ENCODE results near the gene ANKS1B.

ANKS1B gene

GRCh38 chr12:98830657-98831056, 1154.1 kb downstream of the ANKS1B start:
- Histone ChIP-seq H3K9ac (ENCODE audit: low read depth, low read length, poor library complexity, severe bottlenecking) (no peak overlapping the region), H3K4me1 (ENCODE audit: insufficient read depth, low read length, poor library complexity, severe bottlenecking) (no peaks in the 10 kb centered on the region), H3K4me3 (ENCODE audit: low read length, poor library complexity, severe bottlenecking) (no peak overlapping the region), H3K9me3 (ENCODE audit: insufficient read depth, low read depth, low read length) (no peaks in the 10 kb centered on the region), H3K27me3 (ENCODE audit: insufficient read depth, low read length, poor library complexity, severe bottlenecking) (no peaks in the 10 kb centered on the region), H3F3A (ENCODE audit: low read depth) (no peaks in the 10 kb centered on the region), H3K9me2 (replicated peaks; ENCODE audit: low read depth, low read length) (no peaks in the 10 kb centered on the region), H3K36me3 (ENCODE audit: insufficient read depth, low read length) (no peaks in the 10 kb centered on the region), H3K4me2 (ENCODE audit: low read depth, low read length, poor library complexity, severe bottlenecking) (no peak overlapping the region), H2AFZ (ENCODE audit: low read length) (no peak overlapping the region), H3K79me2 (ENCODE audit: insufficient read depth, low read length) (no peaks in the 10 kb centered on the region), H4K20me1 (ENCODE audit: insufficient read depth, low read length, poor library complexity, severe bottlenecking) (no peaks in the 10 kb centered on the region)
- TF ChIP-seq CTCF (conservative IDR thresholded peaks at IDR 0.05; ENCODE audit: low read length) (no peak), EZH2phosphoT487 (IDR thresholded peaks at IDR 0.05; ENCODE audit: borderline replicate concordance) (no peak)

GRCh38 chr12:98828802-98829600, 1155.7 kb downstream of the ANKS1B start:
- no peak overlapping the region for H3K4me2 ChIP-seq (ENCODE audit: low read depth, low read length, poor library complexity, severe bottlenecking)
- no peaks in the 10 kb centered on the region for H3F3A ChIP-seq (ENCODE audit: low read depth)
- no peaks in the 10 kb centered on the region for H3K9me2 ChIP-seq (replicated peaks; ENCODE audit: low read depth, low read length)
- H3K9ac ChIP-seq (ENCODE audit: low read depth, low read length, poor library complexity, severe bottlenecking), result no peak overlapping the region
- no peaks in the 10 kb centered on the region for H4K20me1 ChIP-seq (ENCODE audit: insufficient read depth, low read length, poor library complexity, severe bottlenecking)
- no peak for TF ChIP-seq EZH2phosphoT487 (IDR thresholded peaks at IDR 0.05; ENCODE audit: borderline replicate concordance)
- TF ChIP-seq CTCF (conservative IDR thresholded peaks at IDR 0.05; ENCODE audit: low read length), result no peak
- no peak overlapping the region for H2AFZ ChIP-seq (ENCODE audit: low read length)
- no peaks in the 10 kb centered on the region for H3K27me3 ChIP-seq (ENCODE audit: insufficient read depth, low read length, poor library complexity, severe bottlenecking)
- no peaks in the 10 kb centered on the region for H3K79me2 ChIP-seq (ENCODE audit: insufficient read depth, low read length)
- no peaks in the 10 kb centered on the region for H3K36me3 ChIP-seq (ENCODE audit: insufficient read depth, low read length)
- H3K4me1 ChIP-seq (ENCODE audit: insufficient read depth, low read length, poor library complexity, severe bottlenecking), result no peaks in the 10 kb centered on the region
- H3K9me3 ChIP-seq (ENCODE audit: insufficient read depth, low read depth, low read length), result no peaks in the 10 kb centered on the region
- H3K4me3 ChIP-seq (ENCODE audit: low read length, poor library complexity, severe bottlenecking), result no peak overlapping the region

- no peaks in the 10 kb centered on the region for H3K36me3 ChIP-seq (ENCODE audit: insufficient read depth, low read length)
- no peaks in the 10 kb centered on the region for H3K79me2 ChIP-seq (ENCODE audit: insufficient read depth, low read length)
- H4K20me1 ChIP-seq (ENCODE audit: insufficient read depth, low read length, poor library complexity, severe bottlenecking), result no peaks in the 10 kb centered on the region
- TF ChIP-seq EZH2phosphoT487 (IDR thresholded peaks at IDR 0.05; ENCODE audit: borderline replicate concordance), result no peak
- no peak for TF ChIP-seq CTCF (conservative IDR thresholded peaks at IDR 0.05; ENCODE audit: low read length)
- no peak overlapping the region for H3K4me3 ChIP-seq (ENCODE audit: low read length, poor library complexity, severe bottlenecking)
- H3F3A ChIP-seq (ENCODE audit: low read depth), result no peaks in the 10 kb centered on the region
- H2AFZ ChIP-seq (ENCODE audit: low read length), result no peak overlapping the region
- H3K27me3 ChIP-seq (ENCODE audit: insufficient read depth, low read length, poor library complexity, severe bottlenecking), result no peaks in the 10 kb centered on the region
- H3K9me3 ChIP-seq (ENCODE audit: insufficient read depth, low read depth, low read length), result no peaks in the 10 kb centered on the region
- H3K9me2 ChIP-seq (replicated peaks; ENCODE audit: low read depth, low read length), result no peaks in the 10 kb centered on the region
- H3K4me1 ChIP-seq (ENCODE audit: insufficient read depth, low read length, poor library complexity, severe bottlenecking), result no peaks in the 10 kb centered on the region
- H3K9ac ChIP-seq (ENCODE audit: low read depth, low read length, poor library complexity, severe bottlenecking), result no peak overlapping the region
- H3K4me2 ChIP-seq (ENCODE audit: low read depth, low read length, poor library complexity, severe bottlenecking), result no peak overlapping the region
Observed at GRCh38 chr12:98823012-98823411, 1161.7 kb downstream of the ANKS1B start.
